GM12872 (cell line): ENCODE measurements around the gene PNLIP.

ENCODE experiments used
- CTCF ChIP-seq: IDR thresholded peaks from 3 replicates; pipeline ENCODE4 v1.5.1; 2011; ENCODE audit warnings: low read depth, mild to moderate bottlenecking, low read length, moderate library complexity; ENCODE audit not compliant: insufficient read depth

Gene PNLIP

GRCh38 chr10:116607336-116607735 is 61.6 kb downstream of the PNLIP start:
- TF ChIP-seq CTCF: no peak

GRCh38 chr10:116608686-116609594 is 63.2 kb downstream of the PNLIP start:
- no peak for TF ChIP-seq CTCF

- no peak for TF ChIP-seq CTCF
Observed at GRCh38 chr10:116610443-116611152, 64.9 kb downstream of the PNLIP start.

- no peak for TF ChIP-seq CTCF
Observed at GRCh38 chr10:116611153-116611545, 65.4 kb downstream of the PNLIP start.

GRCh38 chr10:116612107-116612769 is 66.5 kb downstream of the PNLIP start:
- TF ChIP-seq CTCF: no peak

GRCh38 chr10:116613471-116613870 is 67.7 kb downstream of the PNLIP start:
- no peak for TF ChIP-seq CTCF

- no peak for TF ChIP-seq CTCF
Observed at GRCh38 chr10:116614796-116615195, 69.1 kb downstream of the PNLIP start.
